CD4-positive, alpha-beta memory T cell (primary cell): Measurements from ENCODE around the gene KRT78. TPM values are rescaled to one million over a fixed set of nuclear protein-coding genes. Genes with fewer than 3 reads are reported as not detected.

Experiments used
- CTCF ChIA-PET: fragments of 350-600 bp; sonication (Branson Sonifier 250); formaldehyde crosslinking; loops from one replicate; lab custom pipeline; 2021; ENCODE audit warnings: inconsistent platforms; ENCODE audit not compliant: partially characterized antibody; lab: Charles Lee
- POLR2A ChIA-PET: fragments of 350-600 bp; sonication (Branson Sonifier 250); formaldehyde crosslinking; loops from one replicate; lab custom pipeline; 2021; ENCODE audit not compliant: partially characterized antibody; lab: Charles Lee
- DNase-seq, 5 donors: peaks; one replicate each; pipeline versions ENCODE4 v3.0.0 to v3.0.0-alpha.2; 2020 to 2022; ENCODE audit warnings: mixed read lengths in 1 of 5
- H3K27ac ChIP-seq: one replicate; pipeline ENCODE4 v1.7.0; 2013; ENCODE audit warnings: low read depth, low read length
- H3K27me3 ChIP-seq: 2 replicates; pipeline ENCODE4 v1.7.0; 2013; ENCODE audit warnings: mild to moderate bottlenecking, low read length, moderate library complexity; ENCODE audit not compliant: insufficient read depth
- H3K36me3 ChIP-seq: 2 replicates; pipeline ENCODE4 v1.7.0; 2013; ENCODE audit warnings: mild to moderate bottlenecking, low read length, moderate library complexity; ENCODE audit not compliant: insufficient read depth
- H3K4me1 ChIP-seq: 2 replicates; pipeline ENCODE4 v1.7.0; 2013; ENCODE audit warnings: mild to moderate bottlenecking, low read length, moderate library complexity; ENCODE audit not compliant: insufficient read depth
- H3K4me3 ChIP-seq, 2 donors: one replicate each; pipeline ENCODE4 v1.7.0; 2013; ENCODE audit warnings: low read length in 2 of 2, mild to moderate bottlenecking in 1 of 2
- H3K9me3 ChIP-seq, 2 donors: one replicate each; pipeline ENCODE4 v1.7.0; 2013; ENCODE audit warnings: low read length in 2 of 2, control low read depth in 1 of 2; ENCODE audit not compliant: control insufficient read depth in 1 of 2
- H3K27ac Mint-ChIP-seq, 7 donors: one replicate each; pipeline ENCODE4 v1.8.0; 2020 to 2021; ENCODE audit warnings: mixed read lengths in 7 of 7, mild to moderate bottlenecking in 6 of 7, inconsistent platforms in 3 of 7, moderate library complexity in 3 of 7
- H3K27me3 Mint-ChIP-seq, 2 donors: one replicate each; pipeline ENCODE4 v1.8.0; 2020 to 2021; ENCODE audit warnings: mixed read lengths in 2 of 2
- H3K36me3 Mint-ChIP-seq, 2 donors: one replicate each; pipeline ENCODE4 v1.8.0; 2020 to 2021; ENCODE audit warnings: mixed read lengths in 2 of 2, inconsistent platforms in 1 of 2, mild to moderate bottlenecking in 1 of 2
- H3K4me1 Mint-ChIP-seq, 4 donors: one replicate each; pipeline ENCODE4 v1.8.0; 2020 to 2021; ENCODE audit warnings: mixed read lengths in 4 of 4, mild to moderate bottlenecking in 1 of 4
- H3K4me3 Mint-ChIP-seq, 8 donors: one replicate each; pipeline ENCODE4 v1.8.0; 2020 to 2021; ENCODE audit warnings: mixed read lengths in 8 of 8, mild to moderate bottlenecking in 7 of 8, moderate library complexity in 6 of 8, inconsistent platforms in 3 of 8
- H3K9me3 Mint-ChIP-seq, 8 donors: one replicate each; pipeline ENCODE4 v1.8.0; 2020 to 2021; ENCODE audit warnings: mixed read lengths in 8 of 8, mild to moderate bottlenecking in 5 of 8, inconsistent platforms in 3 of 8, moderate library complexity in 1 of 8
- intact Hi-C: fragments of 100-400 bp; cut with micrococcal nuclease; formaldehyde crosslinking; loops from one replicate; pipeline ENCODE4 v1.15.1; 2023
- polyA plus RNA-seq, 2 donors: library from polyadenylated mRNA; unstranded; fragments of 300-500 nt; fragmentation: Illumina TruSeq; gene quantifications; one replicate each; pipeline ENCODE4 v1.2.3, GENCODE V29; 2021
- total RNA-seq, 2 experiments: library from RNA; stranded (reverse); gene quantifications; one replicate each; pipeline ENCODE4 v1.2.3, GENCODE V29; 2021

KRT78 gene
- total and polyA plus RNA-seq, 4 experiments from 2014 or later: not detected

DNA sequence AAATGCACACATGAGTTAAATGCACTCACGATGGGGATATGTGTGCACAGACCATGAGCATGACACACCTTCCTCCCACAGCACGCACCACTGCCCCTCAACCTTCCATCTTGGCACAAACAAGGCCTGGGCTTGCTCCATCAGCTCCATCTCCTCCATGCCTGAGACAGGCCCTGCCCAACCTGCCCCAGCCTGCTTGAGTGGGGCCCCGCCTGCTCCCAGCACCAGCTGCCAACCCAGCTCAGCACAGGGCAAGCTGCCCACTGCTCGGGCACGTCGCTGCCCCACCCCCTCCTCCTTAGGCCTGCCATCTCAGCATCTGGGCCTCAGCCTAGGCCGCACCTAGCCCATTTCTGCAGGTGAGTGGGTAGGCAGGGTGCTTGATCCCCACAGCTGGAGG is 27.6 kb upstream of the KRT78 start:
- CTCF ChIA-PET: interaction anchor here (4.0 to 14.4 kb wide), 4 partner anchors 8 to 503 kb away, joined by 23 to 317 read pairs (median 40); partner anchors contain the start of gene KRT74
- H3K27ac ChIP-seq: no peak overlapping the region
- peaks cover 0 to 3% (median 0%) of the 10 kb centered on the region in 8 donors for H3K9me3 Mint-ChIP-seq
- H3K27me3 ChIP-seq: no peaks in the 10 kb centered on the region
- no peaks in the 10 kb centered on the region for H3K36me3 ChIP-seq
- H3K4me1 Mint-ChIP-seq: peaks cover 13 to 31% (median 21%) of the 10 kb centered on the region in 4 donors
- H3K27ac Mint-ChIP-seq: peak overlapping the region in 1 of 7 donors; percentile 61
- intact Hi-C loops: no loop called here
- H3K9me3 ChIP-seq: no peaks in the 10 kb centered on the region
- DNase-seq: no peak
- H3K4me3 ChIP-seq: no peak overlapping the region
- POLR2A ChIA-PET: no interaction called here
- peaks cover 19% of the 10 kb centered on the region for H3K4me1 ChIP-seq
- no peak overlapping the region for H3K4me3 Mint-ChIP-seq
- H3K27me3 Mint-ChIP-seq: peaks cover under 1 to 5% of the 10 kb centered on the region in 2 donors
- no peaks in the 10 kb centered on the region for H3K36me3 Mint-ChIP-seq

DNA sequence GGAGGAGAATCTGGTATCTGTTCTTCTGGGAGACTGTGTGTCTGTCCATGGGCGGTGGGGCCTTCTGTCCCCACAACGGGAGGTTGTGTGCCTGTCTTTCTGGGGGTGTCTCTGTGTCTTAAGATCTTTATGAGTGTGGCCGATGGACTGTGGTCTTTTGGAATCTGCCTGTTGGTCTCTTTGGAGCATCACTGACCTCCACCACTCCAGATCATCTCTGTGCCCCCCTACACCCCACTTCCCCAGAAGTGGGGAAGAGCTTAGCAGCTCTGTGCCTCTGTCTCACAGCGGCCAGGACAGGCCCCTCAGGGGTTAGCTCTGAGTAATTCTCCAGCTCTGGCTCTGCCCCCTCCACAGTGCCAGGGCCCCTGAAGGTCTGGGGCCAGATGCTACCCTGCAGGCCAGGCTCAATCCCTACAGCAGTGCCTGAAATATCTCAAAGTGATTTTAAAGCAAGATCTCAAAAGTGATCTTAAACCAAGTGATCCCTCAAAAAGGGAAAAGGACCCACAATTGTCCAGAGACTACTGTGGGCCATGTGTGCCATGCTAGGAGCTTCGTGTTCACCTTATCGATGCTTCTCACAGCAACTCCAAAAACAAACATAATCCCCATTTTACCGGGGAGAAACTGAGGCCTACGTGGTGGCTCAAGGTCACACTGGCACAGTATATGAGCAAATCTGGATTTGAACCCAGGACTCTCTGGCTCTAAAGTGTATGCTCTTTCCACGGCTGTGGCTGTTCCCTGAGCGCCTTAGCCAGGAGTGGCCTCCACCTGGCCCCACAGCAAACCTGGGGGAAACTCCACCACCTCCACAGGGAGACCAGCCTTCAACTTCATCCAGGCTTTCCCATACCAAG is 26.0 kb upstream of the KRT78 start:
- H3K4me3 ChIP-seq: peak overlapping the region in 1 of 2 donors; percentile 41
- Mint-ChIP-seq H3K36me3 (no peaks in the 10 kb centered on the region), H3K27me3 (peaks cover 0 to under 1% of the 10 kb centered on the region in 2 donors), H3K27ac (peak overlapping the region in 6 of 7 donors; percentile 59 to 87 (median 78)), H3K9me3 (peaks cover 0 to 3% (median 0%) of the 10 kb centered on the region in 8 donors), H3K4me1 (peaks cover 10 to 24% (median 16%) of the 10 kb centered on the region in 4 donors), H3K4me3 (peak overlapping the region; percentile 67 to 85 (median 77))
- H3K27ac ChIP-seq: no peak overlapping the region
- H3K27me3 ChIP-seq: no peaks in the 10 kb centered on the region
- intact Hi-C loops: loop anchor here (5.0 kb wide), 1 partner anchor 548 kb away; no protein-coding TSS in a partner anchor
- H3K36me3 ChIP-seq: no peaks in the 10 kb centered on the region
- ChIA-PET POLR2A (interaction anchor here (2.0 kb wide), 1 partner anchor 264 kb away, joined by 11 read pairs; no protein-coding TSS in a partner anchor), CTCF (interaction anchor here (4.0 to 14.4 kb wide), 5 partner anchors 6 to 501 kb away, joined by 23 to 317 read pairs (median 34); partner anchors contain the start of gene KRT74)
- no peak for DNase-seq
- H3K9me3 ChIP-seq: no peaks in the 10 kb centered on the region
- H3K4me1 ChIP-seq: peaks cover 14% of the 10 kb centered on the region

DNA sequence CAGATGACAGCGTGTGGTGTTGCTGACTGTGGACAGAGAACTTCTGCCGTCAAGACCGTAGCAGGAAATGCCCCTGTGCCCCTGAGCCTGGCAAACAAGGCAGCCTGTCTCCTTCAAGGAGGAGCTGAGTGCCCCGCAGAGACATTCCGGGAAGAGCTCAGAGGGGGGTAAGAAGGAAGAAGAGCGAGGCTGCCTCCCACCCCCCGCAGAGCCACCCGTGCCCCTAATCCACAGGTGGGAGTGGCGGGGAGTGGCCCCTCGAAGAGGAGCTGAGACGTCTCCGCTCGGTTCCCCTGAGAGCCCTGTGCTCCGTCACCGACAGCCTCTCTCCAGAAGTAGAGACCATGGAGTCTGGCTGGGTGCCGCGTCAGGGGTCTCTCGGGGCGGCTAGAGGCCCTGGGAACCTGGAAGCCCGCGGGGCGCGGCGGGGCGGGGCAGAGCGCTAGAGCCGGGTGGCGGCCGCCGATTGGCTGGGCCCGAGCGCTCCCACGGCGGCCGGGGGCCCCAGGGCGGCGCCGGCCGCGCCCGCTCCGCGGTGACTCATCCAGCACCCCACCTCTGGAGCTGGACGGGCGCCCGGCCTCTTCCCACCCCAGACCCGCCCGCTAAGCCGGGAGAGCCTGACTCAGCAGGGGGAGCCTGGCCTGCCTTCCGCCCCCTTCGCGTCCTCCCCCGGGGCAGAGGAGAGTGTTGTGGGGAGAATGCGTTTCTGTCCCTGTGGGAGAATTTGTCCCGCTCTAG is 25.2 kb upstream of the KRT78 start:
- H3K9me3 Mint-ChIP-seq: peaks cover 0 to 3% (median 0%) of the 10 kb centered on the region in 8 donors
- H3K4me1 Mint-ChIP-seq: peaks cover 10 to 23% (median 15%) of the 10 kb centered on the region in 4 donors
- peak overlapping the region; percentile 17 to 41 for H3K4me3 ChIP-seq
- no peaks in the 10 kb centered on the region for H3K36me3 ChIP-seq
- H3K27ac Mint-ChIP-seq: peak overlapping the region in 6 of 7 donors; percentile 68 to 93 (median 86)
- no peaks in the 10 kb centered on the region for H3K27me3 ChIP-seq
- no peak overlapping the region for H3K27ac ChIP-seq
- no peaks in the 10 kb centered on the region for H3K36me3 Mint-ChIP-seq
- peak in 4 of 5 donors; percentile 21 to 73 (median 32) for DNase-seq
- intact Hi-C loops: loop anchor here (5.0 kb wide), 1 partner anchor 547 kb away; no protein-coding TSS in a partner anchor
- CTCF ChIA-PET: interaction anchor here (1.2 to 14.4 kb wide), 6 partner anchors 7 to 546 kb away, joined by 4 to 317 read pairs (median 26); partner anchors contain the start of gene KRT74
- POLR2A ChIA-PET: interaction anchor here (0.7 to 2.0 kb wide), 2 partner anchors 107 to 263 kb away, joined by 3 to 11 read pairs; no protein-coding TSS in a partner anchor
- no peaks in the 10 kb centered on the region for H3K27me3 Mint-ChIP-seq
- H3K4me3 Mint-ChIP-seq: peak overlapping the region; percentile 73 to 88 (median 82)
- no peaks in the 10 kb centered on the region for H3K9me3 ChIP-seq
- H3K4me1 ChIP-seq: peaks cover 13% of the 10 kb centered on the region

DNA sequence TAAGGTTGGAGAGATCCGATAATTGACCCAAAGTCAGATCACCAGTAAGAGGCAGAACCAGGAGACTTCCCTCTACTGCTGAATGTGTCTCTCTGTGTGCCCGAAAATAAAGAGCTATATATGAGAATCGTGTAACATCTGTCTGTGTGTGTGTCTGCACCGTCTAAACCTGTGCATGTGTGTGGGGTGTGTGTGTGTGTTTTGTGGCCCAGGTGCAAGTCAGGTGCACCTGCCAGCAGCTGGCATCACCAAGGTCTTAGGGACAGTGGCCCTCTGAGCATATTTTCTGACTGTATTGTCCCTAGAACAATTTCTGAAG is 24.7 kb upstream of the KRT78 start:
- H3K36me3 Mint-ChIP-seq: no peaks in the 10 kb centered on the region
- Histone ChIP-seq H3K9me3 (no peaks in the 10 kb centered on the region), H3K36me3 (no peaks in the 10 kb centered on the region), H3K27ac (no peak overlapping the region), H3K27me3 (no peaks in the 10 kb centered on the region), H3K4me1 (peaks cover 13% of the 10 kb centered on the region), H3K4me3 (peak overlapping the region; percentile 17 to 41)
- peaks cover 10 to 23% (median 15%) of the 10 kb centered on the region in 4 donors for H3K4me1 Mint-ChIP-seq
- POLR2A ChIA-PET: interaction anchor here (0.7 to 2.0 kb wide), 3 partner anchors 108 to 288 kb away, joined by 3 to 11 read pairs (median 4); no protein-coding TSS in a partner anchor
- no peak for DNase-seq
- intact Hi-C loops: loop anchor here (5.0 kb wide), 1 partner anchor 546 kb away; no protein-coding TSS in a partner anchor
- CTCF ChIA-PET: interaction anchor here (1.2 to 14.4 kb wide), 6 partner anchors 7 to 546 kb away, joined by 4 to 317 read pairs (median 26); partner anchors contain the start of gene KRT74
- peak overlapping the region; percentile 30 to 88 (median 80) for H3K4me3 Mint-ChIP-seq
- H3K9me3 Mint-ChIP-seq: peaks cover 0 to 3% (median 0%) of the 10 kb centered on the region in 8 donors
- no peaks in the 10 kb centered on the region for H3K27me3 Mint-ChIP-seq
- H3K27ac Mint-ChIP-seq: peak overlapping the region in 6 of 7 donors; percentile 57 to 93 (median 82)

- H3K9me3 Mint-ChIP-seq: peaks cover 0 to 3% (median 0%) of the 10 kb centered on the region in 8 donors
- H3K4me3 ChIP-seq: no peak overlapping the region
- H3K27ac Mint-ChIP-seq: peak overlapping the region in 3 of 7 donors; percentile 32 to 93 (median 93)
- no peaks in the 10 kb centered on the region for H3K36me3 ChIP-seq
- peaks cover 10 to 24% (median 16%) of the 10 kb centered on the region in 4 donors for H3K4me1 Mint-ChIP-seq
- H3K27me3 ChIP-seq: no peaks in the 10 kb centered on the region
- H3K36me3 Mint-ChIP-seq: no peaks in the 10 kb centered on the region
- DNase-seq: no peak
- H3K27ac ChIP-seq: no peak overlapping the region
- H3K9me3 ChIP-seq: no peaks in the 10 kb centered on the region
- ChIA-PET CTCF (interaction anchor here (1.2 to 14.4 kb wide), 6 partner anchors 8 to 545 kb away, joined by 4 to 317 read pairs (median 26); partner anchors contain the start of gene KRT74), POLR2A (interaction anchor here (1.0 to 2.0 kb wide), 2 partner anchors 262 to 287 kb away, joined by 4 to 11 read pairs; no protein-coding TSS in a partner anchor)
- peaks cover 13% of the 10 kb centered on the region for H3K4me1 ChIP-seq
- H3K27me3 Mint-ChIP-seq: no peaks in the 10 kb centered on the region
- peak overlapping the region in 6 of 8 donors; percentile 12 to 88 (median 72) for H3K4me3 Mint-ChIP-seq
- intact Hi-C loops: loop anchor here (5.0 kb wide), 1 partner anchor 546 kb away; no protein-coding TSS in a partner anchor
Observed at GRCh38 chr12:52872644-52873389, 24.0 kb upstream of the KRT78 start.
